SK-N-SH treated with all-trans-retinoic acid at 6 μM for 48 hours (cell line): Measurements from ENCODE around the gene ARFIP1.

Source experiments
- ATAC-seq: fragments of 200-7000 bp; cut with Tn5 transposase; 3 replicates; pipeline ENCODE4 v1.9.1; 2020; ENCODE audit warnings: mild to moderate bottlenecking, moderate library complexity
- ARNTL ChIP-seq: fragments of 450-650 bp; formaldehyde crosslinking; IDR thresholded peaks from 2 replicates; pipeline ENCODE4 v1.5.0; 2020; ENCODE audit warnings: low read depth, mild to moderate bottlenecking, moderate library complexity, borderline replicate concordance
- BACH2 ChIP-seq: fragments of 250-450 bp; sonication (Bioruptor Pico); IDR thresholded peaks from 2 replicates; pipeline ENCODE4 v1.9.0; 2021; ENCODE audit warnings: mild to moderate bottlenecking, borderline replicate concordance
- CREB5 ChIP-seq: fragments of 250-450 bp; sonication (Bioruptor Pico); IDR thresholded peaks from 2 replicates; pipeline ENCODE4 v1.5.1; 2020; ENCODE audit warnings: low read depth, mild to moderate bottlenecking, moderate library complexity
- CSDC2 ChIP-seq: fragments of 250-450 bp; sonication (Bioruptor Pico); IDR thresholded peaks from 2 replicates; pipeline ENCODE4 v1.5.0; 2020; ENCODE audit warnings: mild to moderate bottlenecking, moderate library complexity
- CSRNP3 ChIP-seq: fragments of 250-450 bp; sonication (Bioruptor Pico); IDR thresholded peaks from 2 replicates; pipeline ENCODE4 v1.5.1; 2021; ENCODE audit warnings: mild to moderate bottlenecking, moderate library complexity
- ESRRG ChIP-seq: fragments of 250-450 bp; sonication (Bioruptor Pico); IDR thresholded peaks from 2 replicates; pipeline ENCODE4 v1.6.1; 2021; ENCODE audit warnings: mild to moderate bottlenecking
- GLIS3 ChIP-seq: fragments of 250-450 bp; sonication (Bioruptor Pico); IDR thresholded peaks from 2 replicates; pipeline ENCODE4 v1.5.0; 2020; ENCODE audit warnings: mild to moderate bottlenecking, moderate library complexity
- ISL1 ChIP-seq: fragments of 250-450 bp; sonication (Bioruptor Pico); IDR thresholded peaks from 2 replicates; pipeline ENCODE4 v2.1.2; 2022; ENCODE audit warnings: mild to moderate bottlenecking, moderate library complexity
- OSR1 ChIP-seq: fragments of 250-450 bp; sonication (Bioruptor Pico); IDR thresholded peaks from 2 replicates; pipeline ENCODE4 v1.8.0; 2022; ENCODE audit warnings: moderate library complexity, mild to moderate bottlenecking, inconsistent platforms
- PATZ1 ChIP-seq: fragments of 250-450 bp; sonication (Bioruptor Pico); IDR thresholded peaks from 2 replicates; pipeline ENCODE4 v1.8.0; 2020; ENCODE audit warnings: mild to moderate bottlenecking, moderate library complexity, borderline replicate concordance
- PPARA ChIP-seq: fragments of 250-450 bp; sonication (Bioruptor Pico); IDR thresholded peaks from 2 replicates; pipeline ENCODE4 v1.5.0; 2020; ENCODE audit warnings: mild to moderate bottlenecking, borderline replicate concordance
- RARB ChIP-seq: fragments of 250-450 bp; sonication (Bioruptor Pico); IDR thresholded peaks from 2 replicates; pipeline ENCODE4 v1.8.0; 2021; ENCODE audit warnings: mild to moderate bottlenecking, moderate library complexity
- SNAI2 ChIP-seq: fragments of 250-450 bp; sonication (Bioruptor Pico); IDR thresholded peaks from 2 replicates; pipeline ENCODE4 v1.5.0; 2020; ENCODE audit warnings: mild to moderate bottlenecking, moderate library complexity
- TOX ChIP-seq: fragments of 250-450 bp; sonication (Bioruptor Pico); IDR thresholded peaks from 2 replicates; pipeline ENCODE4 v1.8.0; 2021; ENCODE audit warnings: mild to moderate bottlenecking, moderate library complexity, borderline replicate concordance
- TSHZ2 ChIP-seq: fragments of 250-450 bp; sonication (Bioruptor Pico); IDR thresholded peaks from 2 replicates; pipeline ENCODE4 v1.5.0; 2020; ENCODE audit warnings: mild to moderate bottlenecking, moderate library complexity
- ZC3H10 ChIP-seq: fragments of 250-450 bp; sonication (Bioruptor Pico); IDR thresholded peaks from 2 replicates; pipeline ENCODE4 v1.5.1; 2021; ENCODE audit warnings: mild to moderate bottlenecking, moderate library complexity
- ZFP3 ChIP-seq: fragments of 250-450 bp; sonication (Bioruptor Pico); IDR thresholded peaks from 2 replicates; pipeline ENCODE4 v1.5.0; 2020; ENCODE audit warnings: mild to moderate bottlenecking, moderate library complexity
- ZFP30 ChIP-seq: fragments of 450-650 bp; formaldehyde crosslinking; IDR thresholded peaks from 2 replicates; pipeline ENCODE4 v1.5.0; 2022; ENCODE audit warnings: mild to moderate bottlenecking, moderate library complexity
- ZNF565 ChIP-seq: fragments of 450-650 bp; formaldehyde crosslinking; conservative IDR thresholded peaks from 2 replicates; pipeline ENCODE4 v1.5.0; 2020; ENCODE audit warnings: low read depth, mild to moderate bottlenecking, moderate library complexity
- ZNF70 ChIP-seq: fragments of 450-650 bp; formaldehyde crosslinking; IDR thresholded peaks from 2 replicates; pipeline ENCODE4 v1.5.0; 2020; ENCODE audit warnings: mild to moderate bottlenecking, moderate library complexity
- ZNF8 ChIP-seq: fragments of 450-650 bp; formaldehyde crosslinking; IDR thresholded peaks from 2 replicates; pipeline ENCODE4 v1.5.0; 2020; ENCODE audit warnings: mild to moderate bottlenecking, moderate library complexity
- TF ChIP-seq, protein P1 (sequence below): fragments of 250-450 bp; sonication (Bioruptor Pico); IDR thresholded peaks from 2 replicates; pipeline ENCODE4 v1.8.0; 2021; ENCODE audit warnings: low read depth, mild to moderate bottlenecking, moderate library complexity, borderline replicate concordance

ARFIP1 gene

GRCh38 chr4:152925851-152926250, 146.1 kb downstream of the ARFIP1 start:
- no peak for ATAC-seq
- no peak for TF ChIP-seq ZFP30 (CRISPR knock-in tag)
- TF ChIP-seq OSR1 (CRISPR knock-in tag), result no peak
- no peak for TF ChIP-seq SNAI2 (CRISPR knock-in tag)
- no peak for TF ChIP-seq GLIS3 (CRISPR knock-in tag)
- no peak for TF ChIP-seq ARNTL
- TF ChIP-seq ZNF565 (CRISPR knock-in tag), result no peak
- no peak for TF ChIP-seq ZC3H10
- no peak for TF ChIP-seq ZNF70 (CRISPR knock-in tag)
- TF ChIP-seq ZFP3 (CRISPR knock-in tag), result no peak
- TF ChIP-seq CREB5 (CRISPR knock-in tag), result no peak
- TF ChIP-seq TSHZ2 (CRISPR knock-in tag), result no peak
- TF ChIP-seq ESRRG (CRISPR knock-in tag), result no peak
- no peak for TF ChIP-seq TOX (CRISPR knock-in tag)
- TF ChIP-seq, protein P1, sequence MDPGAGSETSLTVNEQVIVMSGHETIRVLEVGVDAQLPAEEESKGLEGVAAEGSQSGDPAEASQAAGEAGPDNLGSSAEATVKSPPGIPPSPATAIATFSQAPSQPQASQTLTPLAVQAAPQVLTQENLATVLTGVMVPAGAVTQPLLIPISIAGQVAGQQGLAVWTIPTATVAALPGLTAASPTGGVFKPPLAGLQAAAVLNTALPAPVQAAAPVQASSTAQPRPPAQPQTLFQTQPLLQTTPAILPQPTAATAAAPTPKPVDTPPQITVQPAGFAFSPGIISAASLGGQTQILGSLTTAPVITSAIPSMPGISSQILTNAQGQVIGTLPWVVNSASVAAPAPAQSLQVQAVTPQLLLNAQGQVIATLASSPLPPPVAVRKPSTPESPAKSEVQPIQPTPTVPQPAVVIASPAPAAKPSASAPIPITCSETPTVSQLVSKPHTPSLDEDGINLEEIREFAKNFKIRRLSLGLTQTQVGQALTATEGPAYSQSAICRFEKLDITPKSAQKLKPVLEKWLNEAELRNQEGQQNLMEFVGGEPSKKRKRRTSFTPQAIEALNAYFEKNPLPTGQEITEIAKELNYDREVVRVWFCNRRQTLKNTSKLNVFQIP (CRISPR knock-in tag), result no peak
- no peak for TF ChIP-seq PATZ1 (CRISPR knock-in tag)
- TF ChIP-seq ISL1 (CRISPR knock-in tag), result no peak
- no peak for TF ChIP-seq CSDC2 (CRISPR knock-in tag)
- TF ChIP-seq, all 23 proteins: peak for 0

GRCh38 chr4:152926959-152927358, 147.2 kb downstream of the ARFIP1 start:
- ATAC-seq, result no peak
- TF ChIP-seq RARB (CRISPR knock-in tag) (no peak), ARNTL (no peak), ZNF8 (CRISPR knock-in tag) (no peak), CSRNP3 (CRISPR knock-in tag) (no peak), TOX (CRISPR knock-in tag) (no peak), CSDC2 (CRISPR knock-in tag) (no peak), ZNF70 (CRISPR knock-in tag) (no peak), BACH2 (CRISPR knock-in tag) (no peak), GLIS3 (CRISPR knock-in tag) (no peak), TSHZ2 (CRISPR knock-in tag) (no peak), CREB5 (CRISPR knock-in tag) (no peak), PPARA (CRISPR knock-in tag) (no peak), PATZ1 (CRISPR knock-in tag) (no peak)
- TF ChIP-seq, protein P1 (CRISPR knock-in tag), result no peak
